Measurements from ENCODE around the gene FKBP7.
"Not testable (repeated sequence)": the region's sequence is repeated elsewhere in the genome, so short reads cannot be mapped to it uniquely, and the experiment has no call there.

FKBP7 gene

DNA sequence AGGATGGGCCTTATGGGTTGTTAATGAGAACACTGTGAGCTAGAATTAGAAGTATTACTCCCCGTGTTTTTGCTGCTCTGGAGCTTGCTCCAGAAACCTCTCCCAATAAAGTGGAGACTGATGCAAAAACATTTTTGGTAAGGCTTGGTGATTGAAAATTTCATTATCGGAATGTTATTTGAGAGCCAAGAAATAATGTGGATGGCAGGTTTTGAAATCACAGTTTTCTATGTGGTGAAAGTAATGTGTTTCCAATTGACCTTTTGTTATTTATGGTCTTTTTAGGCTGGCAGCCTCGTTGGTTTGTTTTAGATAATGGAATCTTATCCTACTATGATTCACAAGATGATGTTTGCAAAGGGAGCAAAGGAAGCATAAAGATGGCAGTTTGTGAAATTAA is 7.0 kb upstream of the FKBP7 start:
- DNase-seq (ENCODE audit: low spot score), result no peak

- DNase-seq (ENCODE audit: low spot score), result no peak
Measured at GRCh38 chr2:178484245-178485041, 6.0 kb upstream of the FKBP7 start.

DNA sequence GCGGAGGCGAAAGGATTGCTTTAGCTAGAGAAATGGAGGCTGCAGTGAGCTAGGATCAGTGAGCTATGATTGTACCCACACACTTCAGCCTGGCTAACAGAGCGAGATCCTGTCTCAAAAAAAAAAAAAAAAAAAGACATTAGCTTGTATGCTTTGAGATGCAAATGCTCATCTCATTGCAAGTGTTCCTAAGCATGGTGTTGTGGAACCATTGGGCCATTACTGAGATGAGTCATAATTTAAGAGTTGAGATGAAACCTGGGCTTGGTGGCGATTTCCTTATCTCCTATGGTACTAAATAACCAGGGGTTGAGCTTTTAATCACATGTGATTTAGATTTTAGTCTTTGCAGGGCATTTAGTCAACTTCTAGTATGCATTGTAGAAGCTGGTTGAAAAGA is 4.0 kb upstream of the FKBP7 start:
- DNase-seq (ENCODE audit: low spot score), result peak; percentile 50

- peak; percentile 88 for DNase-seq (ENCODE audit: low spot score)
Measured at GRCh38 chr2:178480227-178481181, 2.1 kb upstream of the FKBP7 start, which contains the start of gene PLEKHA3. Gene PLEKHA3, plus strand, starts transcription at chr2:178480457. Its CDS starts 413 bp downstream, at chr2:178480870.

DNA sequence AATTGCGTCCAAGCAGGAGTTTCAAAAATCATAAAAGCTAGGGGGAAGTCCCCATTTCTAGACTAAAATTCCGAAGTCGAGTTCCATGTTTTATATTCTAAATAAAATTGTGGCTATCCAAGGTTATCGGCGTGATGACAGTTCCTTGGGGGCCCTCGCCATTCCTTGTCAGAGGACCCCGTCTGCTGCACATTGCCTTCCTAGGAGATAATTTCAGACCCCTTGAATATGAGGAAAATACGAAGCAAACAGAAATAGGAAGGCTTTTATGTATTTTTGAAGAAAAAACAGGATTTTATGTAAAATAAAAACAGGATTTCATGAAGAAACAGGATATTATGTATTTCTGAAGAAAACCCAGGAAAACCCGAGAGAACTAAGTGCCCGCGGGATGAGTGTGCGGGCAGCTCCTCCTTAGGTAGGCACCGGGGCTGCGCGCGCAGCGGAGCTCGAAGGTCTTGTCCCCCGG is 1.4 kb upstream of the FKBP7 start:
- DNase-seq (ENCODE audit: low spot score), result no peak

DNA sequence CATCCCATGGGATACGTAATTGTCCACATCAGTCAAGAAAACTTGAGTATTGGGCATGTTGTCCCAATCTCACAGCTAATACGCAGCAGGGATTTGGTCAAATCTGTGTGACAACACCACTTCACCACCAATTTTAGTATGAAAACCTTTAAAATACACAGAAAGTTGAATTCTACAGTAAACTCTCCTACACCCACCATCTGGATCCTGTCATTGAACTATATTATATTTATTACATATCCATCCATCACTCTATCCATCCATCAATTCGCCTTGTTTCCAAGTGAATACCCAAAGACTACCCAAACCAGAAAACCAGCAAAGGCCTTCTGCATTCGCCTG is 846 bp upstream of the FKBP7 start:
- DNase-seq (ENCODE audit: low spot score), result no peak

GRCh38 chr2:178478130-178478438 is 316 bp downstream of the FKBP7 start:
- no peak for DNase-seq (ENCODE audit: low spot score)

GRCh38 chr2:178477443-178478129 is 814 bp downstream of the FKBP7 start:
- no peak for DNase-seq (ENCODE audit: low spot score)

- no peak for DNase-seq (ENCODE audit: low spot score)
Measured at GRCh38 chr2:178476477-178476876, 1.9 kb downstream of the FKBP7 start.

DNA sequence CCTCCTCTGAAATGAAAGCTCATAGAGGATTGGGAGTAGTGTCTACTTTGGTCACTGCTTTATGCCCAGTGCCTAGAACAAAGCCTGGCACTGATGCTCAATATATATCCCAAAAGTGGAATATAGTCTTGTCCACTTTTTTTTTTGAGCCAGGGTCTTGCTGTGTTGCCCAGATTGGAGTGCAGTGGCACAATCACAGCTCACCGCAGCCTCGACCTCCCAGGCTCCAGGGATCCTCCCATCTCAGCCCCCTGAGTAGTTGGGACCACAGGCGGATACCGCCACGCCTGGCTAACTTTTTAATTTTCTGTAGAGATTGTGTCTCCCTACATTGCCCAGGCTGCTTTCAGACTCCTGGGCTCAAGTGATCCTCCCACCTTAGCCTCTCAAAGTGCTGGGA is 3.8 kb downstream of the FKBP7 start:
- no peak for DNase-seq (ENCODE audit: low spot score)

- no peak for DNase-seq (ENCODE audit: low spot score)
Measured at GRCh38 chr2:178473931-178474330, 4.5 kb downstream of the FKBP7 start.

GRCh38 chr2:178473373-178473772 is 5.0 kb downstream of the FKBP7 start:
- no peak for DNase-seq (ENCODE audit: low spot score)

GRCh38 chr2:178471313-178471712 is 7.1 kb downstream of the FKBP7 start:
- DNase-seq (ENCODE audit: low spot score), result not testable (repeated sequence)

DNA sequence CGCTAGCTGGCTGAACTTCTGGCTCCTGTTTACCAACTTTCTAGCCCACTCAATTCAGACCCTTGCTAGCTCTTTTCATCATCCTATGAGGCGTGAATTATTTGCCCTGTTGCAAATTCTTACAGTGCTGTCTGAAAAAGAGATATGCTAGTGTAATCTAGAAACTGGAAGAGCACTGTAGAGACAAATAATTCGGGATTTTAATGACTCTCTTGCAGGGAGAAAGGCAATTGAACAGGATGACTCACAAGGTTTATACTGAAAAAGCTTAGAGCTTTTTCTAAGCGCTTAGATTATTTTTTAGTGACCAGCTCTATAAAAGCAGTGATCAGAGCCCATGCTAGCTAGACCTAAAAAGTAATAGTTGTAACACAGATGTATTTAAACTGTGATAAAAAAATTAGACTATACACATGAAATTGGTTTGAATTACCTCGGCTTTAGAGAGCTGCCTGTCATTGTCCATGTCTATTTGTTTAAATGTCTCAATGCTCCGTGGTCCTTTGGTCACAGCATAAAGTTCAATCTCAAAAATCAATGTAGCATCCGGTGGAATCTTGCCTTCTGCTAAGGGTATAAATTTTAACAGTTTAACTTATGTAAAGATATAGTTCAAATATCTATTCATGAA is 9.1 kb downstream of the FKBP7 start:
- DNase-seq (ENCODE audit: low spot score), result no peak

DNA sequence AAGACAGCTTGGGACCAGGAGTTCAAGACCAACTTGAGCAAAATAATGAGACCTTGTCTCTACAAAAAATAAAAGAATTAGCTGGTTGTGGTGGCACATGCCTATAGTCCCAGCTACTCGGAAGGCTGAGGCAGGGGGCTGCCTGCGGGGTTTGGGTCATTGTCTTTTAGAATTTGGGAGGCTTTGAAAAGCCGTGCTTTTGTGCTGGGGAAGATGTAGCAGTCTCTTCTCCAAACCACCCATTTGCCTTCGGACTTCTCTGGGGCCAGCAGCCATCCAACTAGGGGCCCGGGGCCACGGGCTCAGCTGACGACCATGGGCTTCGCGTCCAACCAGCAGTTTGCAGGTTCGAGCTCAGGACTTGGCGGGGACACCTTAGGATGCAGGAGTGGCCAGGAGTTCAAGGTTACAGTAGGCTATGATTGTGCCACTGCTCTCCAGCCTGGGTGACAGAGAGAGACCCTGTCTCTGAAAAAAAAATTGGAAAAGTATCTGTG is 21.0 kb downstream of the FKBP7 start:
- no peak for DNase-seq (ENCODE audit: low spot score)

DNA sequence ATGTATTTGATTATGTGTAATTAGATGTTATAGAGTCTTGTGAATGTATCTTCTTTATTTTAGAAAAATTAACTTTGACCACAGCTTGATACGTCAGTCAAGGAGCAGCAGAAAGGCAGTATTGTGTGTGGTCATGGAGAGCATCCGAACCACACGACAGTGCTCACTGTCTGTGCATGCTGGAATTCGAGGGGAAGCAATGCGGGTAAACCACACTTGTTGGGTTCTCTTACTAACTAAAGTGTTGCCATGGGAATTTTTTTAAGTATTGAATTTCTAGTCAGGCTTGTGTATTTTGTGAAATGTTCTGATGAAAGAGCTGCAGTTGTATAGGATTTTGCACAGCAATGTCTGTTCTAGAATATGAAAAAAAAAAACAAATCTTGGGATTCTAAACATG is 22.5 kb downstream of the FKBP7 start:
- DNase-seq (ENCODE audit: low spot score), result no peak

DNA sequence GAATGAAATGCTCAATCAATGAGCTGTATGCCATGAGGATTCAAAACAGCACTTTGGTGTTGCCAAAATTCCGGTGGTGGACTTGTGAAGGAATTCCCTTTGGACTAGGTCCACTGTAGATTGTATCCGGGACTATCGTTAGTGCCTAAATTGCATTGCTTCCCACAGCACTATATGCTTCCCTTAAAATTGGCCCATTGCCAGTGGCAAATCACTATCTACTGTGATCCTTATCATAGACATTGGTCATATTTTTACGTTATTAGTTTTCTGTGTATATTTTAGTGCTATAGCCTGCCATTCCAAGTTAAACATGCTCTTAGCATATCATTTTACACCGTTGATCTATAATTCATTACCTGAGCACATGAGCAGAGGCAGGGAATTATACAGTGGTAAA is 25.5 kb downstream of the FKBP7 start:
- DNase-seq (ENCODE audit: low spot score), result no peak

DNA sequence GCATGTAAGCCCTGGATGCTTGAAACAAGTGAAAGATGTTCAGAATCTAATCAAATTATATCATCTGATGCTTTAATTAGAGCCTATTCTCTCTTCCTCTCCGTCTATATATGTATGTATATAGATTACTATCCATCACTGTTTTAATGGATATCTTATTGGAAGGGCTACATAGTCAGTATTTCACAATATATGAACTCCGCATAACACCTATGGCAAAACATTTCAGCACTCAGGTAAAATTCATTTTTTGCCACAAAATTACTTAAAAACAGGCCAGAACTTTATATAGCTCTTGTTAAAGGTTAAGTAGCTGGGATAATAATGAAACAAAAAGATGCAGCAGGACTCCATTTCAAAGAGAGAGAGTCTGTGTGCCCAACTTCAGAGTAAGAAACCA is 26.1 kb downstream of the FKBP7 start:
- no peak for DNase-seq (ENCODE audit: low spot score)

- peak; percentile 96 for DNase-seq (ENCODE audit: low spot score)
Measured at GRCh38 chr2:178450774-178451525, 27.4 kb downstream of the FKBP7 start, which contains the start of the genes PJVK and PRKRA. Gene PJVK, plus strand, starts transcription at chr2:178451378. Its CDS starts 2,032 bp downstream, at chr2:178453410. Gene PRKRA, minus strand, starts transcription at chr2:178451175. Its CDS starts 145 bp downstream, at chr2:178451030.

GRCh38 chr2:178450524-178450773 is 28.0 kb downstream of the FKBP7 start:
- no peak for DNase-seq (ENCODE audit: low spot score)

All from activated CD4-positive, alpha-beta T cell treated with anti-CD3 and anti-CD28 coated beads, Interleukin-2, Interleukin-4, amounts not matched to agents 100 ng/mL and 50 ng/mL, durations not matched to agents 16 hours and 8 hours (primary cell).